ENCODE data around the gene SCAF1.

DNA sequence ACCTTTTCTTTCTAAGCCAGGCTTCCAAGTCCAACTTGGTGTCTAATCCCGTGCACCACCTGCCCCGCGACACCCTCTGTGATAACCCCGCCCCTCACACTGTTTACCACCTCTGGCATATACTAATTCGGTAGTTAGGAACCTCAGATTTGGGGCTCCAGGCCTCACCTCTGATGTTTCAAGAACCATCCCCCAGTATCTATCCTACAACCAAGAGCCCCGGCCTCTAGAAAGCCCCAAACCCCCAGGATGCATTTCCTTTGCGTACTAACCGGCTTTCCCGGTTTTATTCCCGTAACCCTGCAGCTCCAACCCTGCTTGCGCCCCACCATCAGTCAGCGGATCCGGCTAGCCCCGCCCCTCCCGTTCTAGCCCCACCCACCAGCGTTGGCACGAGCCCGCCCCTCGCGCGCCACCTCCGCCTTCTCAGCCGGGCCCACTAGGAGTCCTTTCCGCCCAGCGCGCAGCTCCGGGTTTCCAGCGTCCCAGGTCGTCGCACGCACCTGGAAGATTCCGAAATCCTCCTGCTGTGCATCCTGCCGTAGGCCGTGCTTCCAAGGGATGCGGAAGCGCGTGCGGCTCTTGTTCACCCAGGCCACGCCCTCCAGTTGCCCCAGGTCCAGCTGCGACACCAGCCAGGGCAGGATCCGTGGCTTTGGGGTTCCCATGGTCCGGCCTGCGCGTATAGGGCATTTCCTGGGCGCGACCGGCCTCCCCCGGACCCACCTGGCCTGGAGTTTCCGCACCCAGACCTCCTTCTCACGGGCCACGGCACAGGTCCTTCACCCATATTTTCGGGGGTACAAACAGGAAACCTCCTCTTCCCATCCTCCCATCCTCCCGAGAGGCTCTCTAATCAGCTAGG, 22.4 kb downstream of the SCAF1 start:
- TF ChIP-seq, protein P1, sequence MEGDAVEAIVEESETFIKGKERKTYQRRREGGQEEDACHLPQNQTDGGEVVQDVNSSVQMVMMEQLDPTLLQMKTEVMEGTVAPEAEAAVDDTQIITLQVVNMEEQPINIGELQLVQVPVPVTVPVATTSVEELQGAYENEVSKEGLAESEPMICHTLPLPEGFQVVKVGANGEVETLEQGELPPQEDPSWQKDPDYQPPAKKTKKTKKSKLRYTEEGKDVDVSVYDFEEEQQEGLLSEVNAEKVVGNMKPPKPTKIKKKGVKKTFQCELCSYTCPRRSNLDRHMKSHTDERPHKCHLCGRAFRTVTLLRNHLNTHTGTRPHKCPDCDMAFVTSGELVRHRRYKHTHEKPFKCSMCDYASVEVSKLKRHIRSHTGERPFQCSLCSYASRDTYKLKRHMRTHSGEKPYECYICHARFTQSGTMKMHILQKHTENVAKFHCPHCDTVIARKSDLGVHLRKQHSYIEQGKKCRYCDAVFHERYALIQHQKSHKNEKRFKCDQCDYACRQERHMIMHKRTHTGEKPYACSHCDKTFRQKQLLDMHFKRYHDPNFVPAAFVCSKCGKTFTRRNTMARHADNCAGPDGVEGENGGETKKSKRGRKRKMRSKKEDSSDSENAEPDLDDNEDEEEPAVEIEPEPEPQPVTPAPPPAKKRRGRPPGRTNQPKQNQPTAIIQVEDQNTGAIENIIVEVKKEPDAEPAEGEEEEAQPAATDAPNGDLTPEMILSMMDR (IDR thresholded peaks at IDR 0.05) = peak; percentile 18 to 42 (median 25)
- TF ChIP-seq POLR2A (IDR thresholded peaks at IDR 0.05) = no peak
